Lower lobe of right lung (tissue), 2 donors: ENCODE measurements around the gene GRAP2. TPM values are rescaled to one million over a fixed set of nuclear protein-coding genes. Genes with fewer than 3 reads are reported as not detected.

Source experiments
- ATAC-seq, 2 donors: fragments of 200-7000 bp; cut with Tn5 transposase; one replicate each; pipeline ENCODE4 v1.9.1; 2020 to 2022; ENCODE audit warnings: mild to moderate bottlenecking in 2 of 2, moderate library complexity in 2 of 2
- DNase-seq: peaks from one replicate; pipeline ENCODE4 v3.0.0-alpha.2; 2020
- H3K27ac ChIP-seq: fragments of 200-600 bp; one replicate; pipeline ENCODE4 v1.8.0; 2022
- H3K27me3 ChIP-seq: fragments of 200-600 bp; one replicate; pipeline ENCODE4 v1.8.0; 2022; ENCODE audit warnings: low read depth
- H3K36me3 ChIP-seq: fragments of 200-600 bp; one replicate; pipeline ENCODE4 v1.8.0; 2022; ENCODE audit warnings: mild to moderate bottlenecking
- H3K4me1 ChIP-seq: fragments of 200-600 bp; one replicate; pipeline ENCODE4 v1.8.0; 2022
- H3K4me3 ChIP-seq: fragments of 200-600 bp; one replicate; pipeline ENCODE4 v1.8.0; 2022; ENCODE audit warnings: mild to moderate bottlenecking
- H3K9me3 ChIP-seq: fragments of 200-600 bp; one replicate; pipeline ENCODE4 v1.8.0; 2022
- CTCF ChIP-seq: fragments of 200-600 bp; IDR thresholded peaks from one replicate; pipeline ENCODE4 v1.8.0; 2022; ENCODE audit warnings: antibody characterized with exemption, mild to moderate bottlenecking
- intact Hi-C: fragments of 100-400 bp; cut with DNase I; formaldehyde crosslinking; loops from one replicate; pipeline ENCODE4 v1.11.0; 2022
- total RNA-seq: library from RNA; stranded (reverse); fragmentation: NEBNext Ultra II Directional; extraction: Animal tissue kit (Norgen Biotek cat#: 25700); gene quantifications from one replicate; pipeline ENCODE4 v1.2.1, GENCODE V29; 2021
- donor health status: DM: no; HTN: yes; CAD: no; lungs with severe emphysema.

GRAP2 gene
- total RNA-seq, 1 donor from 2014 or later = 9.5 TPM

- Histone ChIP-seq H3K4me3 (no peak overlapping the region), H3K27ac (no peak overlapping the region), H3K9me3 (no peaks in the 10 kb centered on the region), H3K4me1 (peaks cover 11% of the 10 kb centered on the region), H3K36me3 (no peaks in the 10 kb centered on the region), H3K27me3 (peaks cover 28% of the 10 kb centered on the region)
- DNase-seq (no peak), ATAC-seq (no peak)
- intact Hi-C loops = no loop called here
- no peak for TF ChIP-seq CTCF
Observed at GRCh38 chr22:39943337-39943736, 42.5 kb downstream of the GRAP2 start.

GRCh38 chr22:39943953-39944872 is 43.3 kb downstream of the GRAP2 start:
- no peak for DNase-seq
- intact Hi-C loops = no loop called here
- ATAC-seq = no peak
- Histone ChIP-seq H3K36me3 (no peaks in the 10 kb centered on the region), H3K4me1 (peaks cover 11% of the 10 kb centered on the region), H3K27ac (no peak overlapping the region), H3K4me3 (no peak overlapping the region), H3K27me3 (peaks cover 20% of the 10 kb centered on the region), H3K9me3 (no peaks in the 10 kb centered on the region)
- no peak for TF ChIP-seq CTCF

GRCh38 chr22:39946126-39946502 is 45.2 kb downstream of the GRAP2 start:
- no peak overlapping the region for H3K4me3 ChIP-seq
- no peaks in the 10 kb centered on the region for H3K36me3 ChIP-seq
- DNase-seq (no peak), ATAC-seq (no peak)
- no peak overlapping the region for H3K27ac ChIP-seq
- H3K4me1 ChIP-seq = peaks cover 11% of the 10 kb centered on the region
- TF ChIP-seq CTCF = no peak
- H3K9me3 ChIP-seq = no peaks in the 10 kb centered on the region
- intact Hi-C loops = no loop called here
- peaks cover 12% of the 10 kb centered on the region for H3K27me3 ChIP-seq

- intact Hi-C loops = no loop called here
- H3K36me3 ChIP-seq = no peaks in the 10 kb centered on the region
- no peak overlapping the region for H3K27ac ChIP-seq
- peaks cover 11% of the 10 kb centered on the region for H3K4me1 ChIP-seq
- no peak for TF ChIP-seq CTCF
- H3K4me3 ChIP-seq = no peak overlapping the region
- DNase-seq (no peak), ATAC-seq (no peak)
- H3K9me3 ChIP-seq = no peaks in the 10 kb centered on the region
- H3K27me3 ChIP-seq = peaks cover 12% of the 10 kb centered on the region
Observed at GRCh38 chr22:39946503-39947219, 45.8 kb downstream of the GRAP2 start.

GRCh38 chr22:39947220-39948216 is 46.6 kb downstream of the GRAP2 start:
- intact Hi-C loops = no loop called here
- H3K36me3 ChIP-seq = no peaks in the 10 kb centered on the region
- H3K9me3 ChIP-seq = no peaks in the 10 kb centered on the region
- H3K4me1 ChIP-seq = peaks cover 11% of the 10 kb centered on the region
- H3K4me3 ChIP-seq = no peak overlapping the region
- DNase-seq (peak; percentile 78), ATAC-seq (peak; percentile 95)
- peaks cover 12% of the 10 kb centered on the region for H3K27me3 ChIP-seq
- no peak for TF ChIP-seq CTCF
- H3K27ac ChIP-seq = no peak overlapping the region
